ENCODE data around the gene CPN2. TPM values are rescaled to one million over a fixed set of nuclear protein-coding genes. Genes with fewer than 3 reads are reported as not detected.

The CPN2 gene
- total and polyA plus RNA-seq, 2 donors (not counting 3 experiments of a cell fraction or from before 2014, with no cell fraction given), result not detected

DNA sequence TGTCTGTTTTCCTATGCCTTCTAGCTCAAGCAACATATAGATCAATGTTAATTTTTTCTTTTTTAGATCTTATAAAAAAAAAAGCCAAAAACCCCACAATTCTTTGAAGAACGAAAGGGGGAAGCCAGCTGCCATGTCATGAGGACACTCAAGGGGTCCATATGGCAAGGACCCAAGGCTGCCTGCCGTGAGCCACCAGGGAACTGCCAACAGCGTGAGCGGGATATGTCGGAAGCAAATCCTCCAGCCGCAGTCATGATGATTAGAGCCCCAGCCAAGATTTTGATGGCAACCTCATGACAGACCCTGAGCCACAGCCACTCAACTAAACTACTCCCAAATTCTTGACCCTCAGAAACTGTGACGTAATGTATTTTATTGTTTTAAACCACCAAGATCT is 41.4 kb upstream of the CPN2 start:
- Histone ChIP-seq H2AFZ (ENCODE audit: low read depth, low read length) (no peak overlapping the region), H3K79me2 (ENCODE audit: control insufficient read depth, insufficient read depth, low read length) (no peaks in the 10 kb centered on the region), H3K9ac (replicated peaks; ENCODE audit: extremely low read depth, insufficient read depth, low read length) (no peak overlapping the region), H3K9me1 (replicated peaks; ENCODE audit: control insufficient read depth, extremely low read depth, insufficient read depth, low read length) (no peaks in the 10 kb centered on the region), H4K20me1 (replicated peaks; ENCODE audit: control insufficient read depth, extremely low read depth, insufficient read depth, low read length) (no peaks in the 10 kb centered on the region), H3K27me3 (ENCODE audit: control insufficient read depth in 2 of 2, insufficient read depth in 2 of 2, low read length in 2 of 2) (peaks cover 20 to 54% of the 10 kb centered on the region in 2 experiments), H3K4me3 (replicated peaks in 1 of 3; ENCODE audit: insufficient read depth in 1 of 3, low read depth in 1 of 3, low read length in 3 of 3) (no peak overlapping the region), H3K27ac (ENCODE audit: insufficient read depth, low read depth, low read length) (no peak overlapping the region), H3K4me2 (ENCODE audit: insufficient read depth, low read length) (no peak overlapping the region), H3K9me3 (replicated peaks; ENCODE audit: control insufficient read depth, insufficient read depth, low read length) (no peaks in the 10 kb centered on the region), H3K36me3 (ENCODE audit: control insufficient read depth in 2 of 2, extremely low read depth in 1 of 2, insufficient read depth in 2 of 2, low read length in 2 of 2) (no peaks in the 10 kb centered on the region), H3K4me1 (ENCODE audit: control insufficient read depth, extremely low read depth, insufficient read depth, low read length) (peaks cover 3% of the 10 kb centered on the region)
- TF ChIP-seq POLR2A (IDR thresholded peaks at IDR 0.05; ENCODE audit: low read depth, low read length) (no peak), EZH2 (IDR thresholded peaks at IDR 0.05; ENCODE audit: borderline replicate concordance, low read depth, low read length, severe bottlenecking) (no peak), MAX (IDR thresholded peaks at IDR 0.05; ENCODE audit: insufficient read depth, insufficient read length) (no peak), POLR2AphosphoS5 (IDR thresholded peaks at IDR 0.05; ENCODE audit: insufficient read depth, low read depth, low read length) (no peak), JUN (IDR thresholded peaks at IDR 0.05; ENCODE audit: borderline replicate concordance, insufficient read depth, insufficient read length, low read depth) (no peak), GATA2 (IDR thresholded peaks at IDR 0.05; ENCODE audit: insufficient read depth, insufficient read length, low read depth, low read length) (no peak), FOS (IDR thresholded peaks at IDR 0.05; ENCODE audit: borderline replicate concordance, insufficient read depth, low read length) (no peak), MYC (IDR thresholded peaks at IDR 0.05; ENCODE audit: low read depth, low read length) (no peak)
- TF ChIP-seq, protein P1, sequence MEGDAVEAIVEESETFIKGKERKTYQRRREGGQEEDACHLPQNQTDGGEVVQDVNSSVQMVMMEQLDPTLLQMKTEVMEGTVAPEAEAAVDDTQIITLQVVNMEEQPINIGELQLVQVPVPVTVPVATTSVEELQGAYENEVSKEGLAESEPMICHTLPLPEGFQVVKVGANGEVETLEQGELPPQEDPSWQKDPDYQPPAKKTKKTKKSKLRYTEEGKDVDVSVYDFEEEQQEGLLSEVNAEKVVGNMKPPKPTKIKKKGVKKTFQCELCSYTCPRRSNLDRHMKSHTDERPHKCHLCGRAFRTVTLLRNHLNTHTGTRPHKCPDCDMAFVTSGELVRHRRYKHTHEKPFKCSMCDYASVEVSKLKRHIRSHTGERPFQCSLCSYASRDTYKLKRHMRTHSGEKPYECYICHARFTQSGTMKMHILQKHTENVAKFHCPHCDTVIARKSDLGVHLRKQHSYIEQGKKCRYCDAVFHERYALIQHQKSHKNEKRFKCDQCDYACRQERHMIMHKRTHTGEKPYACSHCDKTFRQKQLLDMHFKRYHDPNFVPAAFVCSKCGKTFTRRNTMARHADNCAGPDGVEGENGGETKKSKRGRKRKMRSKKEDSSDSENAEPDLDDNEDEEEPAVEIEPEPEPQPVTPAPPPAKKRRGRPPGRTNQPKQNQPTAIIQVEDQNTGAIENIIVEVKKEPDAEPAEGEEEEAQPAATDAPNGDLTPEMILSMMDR (IDR thresholded peaks at IDR 0.05; ENCODE audit: extremely low read depth in 1 of 2, insufficient read depth in 1 of 2, low read depth in 1 of 2, low read length in 2 of 2), result no peak
- DNase-seq (ENCODE audit: low read depth, low spot score) (no peak), FAIRE-seq (no peak)
- intact Hi-C loops (cut with micrococcal nuclease), result no loop called here
- POLR2A ChIA-PET, result no interaction called here
- dilution Hi-C loops (cut with MboI; ENCODE audit: extremely low pct_ligation_motif_present, low sequenced_read_pairs), result no loop called here
- CTCF ChIA-PET, result interaction anchor here (1.0 to 4.5 kb wide), 3 partner anchors 11 to 55 kb away, joined by 3 to 25 read pairs (median 3); no protein-coding TSS in a partner anchor
- no TSS peak for BruUV-seq (replicated peaks)

Measured in endothelial cell of umbilical vein (primary cell).